ENCODE data around the gene BZW1.

Gene BZW1

DNA sequence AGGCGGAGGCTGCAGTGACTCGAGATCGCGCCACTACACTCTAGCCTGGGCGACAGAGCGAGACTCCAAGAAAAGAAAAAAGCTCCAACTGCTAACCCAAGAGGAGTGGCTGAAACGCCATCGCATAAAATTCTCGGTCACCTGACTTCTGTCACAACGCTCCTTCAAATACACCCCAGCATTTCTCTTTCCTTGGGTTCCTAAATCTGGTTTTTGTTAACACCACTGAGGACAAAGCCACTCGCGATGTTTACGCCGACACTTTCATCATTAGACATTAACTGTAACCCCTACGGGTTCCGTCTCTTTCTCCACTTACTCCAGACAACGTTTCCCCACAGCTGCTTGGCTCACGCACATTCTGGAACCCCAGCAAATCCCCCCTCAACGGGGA, 52.1 kb downstream of the BZW1 start:
- Histone ChIP-seq H3K4me3 (ENCODE audit: low read depth, low read length) (peak overlapping the region; percentile 70), H3K27me3 (ENCODE audit: insufficient read depth, low read depth, severe bottlenecking) (no peaks in the 10 kb centered on the region), H3K27ac (peak overlapping the region; percentile 99), H3K9me3 (ENCODE audit: severe bottlenecking) (no peaks in the 10 kb centered on the region), H3K36me3 (peaks cover 50% of the 10 kb centered on the region)
- TF ChIP-seq, protein P1, sequence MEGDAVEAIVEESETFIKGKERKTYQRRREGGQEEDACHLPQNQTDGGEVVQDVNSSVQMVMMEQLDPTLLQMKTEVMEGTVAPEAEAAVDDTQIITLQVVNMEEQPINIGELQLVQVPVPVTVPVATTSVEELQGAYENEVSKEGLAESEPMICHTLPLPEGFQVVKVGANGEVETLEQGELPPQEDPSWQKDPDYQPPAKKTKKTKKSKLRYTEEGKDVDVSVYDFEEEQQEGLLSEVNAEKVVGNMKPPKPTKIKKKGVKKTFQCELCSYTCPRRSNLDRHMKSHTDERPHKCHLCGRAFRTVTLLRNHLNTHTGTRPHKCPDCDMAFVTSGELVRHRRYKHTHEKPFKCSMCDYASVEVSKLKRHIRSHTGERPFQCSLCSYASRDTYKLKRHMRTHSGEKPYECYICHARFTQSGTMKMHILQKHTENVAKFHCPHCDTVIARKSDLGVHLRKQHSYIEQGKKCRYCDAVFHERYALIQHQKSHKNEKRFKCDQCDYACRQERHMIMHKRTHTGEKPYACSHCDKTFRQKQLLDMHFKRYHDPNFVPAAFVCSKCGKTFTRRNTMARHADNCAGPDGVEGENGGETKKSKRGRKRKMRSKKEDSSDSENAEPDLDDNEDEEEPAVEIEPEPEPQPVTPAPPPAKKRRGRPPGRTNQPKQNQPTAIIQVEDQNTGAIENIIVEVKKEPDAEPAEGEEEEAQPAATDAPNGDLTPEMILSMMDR (IDR thresholded peaks at IDR 0.05; ENCODE audit: low read depth, low read length) = no peak
- no peak for DNase-seq

DNA sequence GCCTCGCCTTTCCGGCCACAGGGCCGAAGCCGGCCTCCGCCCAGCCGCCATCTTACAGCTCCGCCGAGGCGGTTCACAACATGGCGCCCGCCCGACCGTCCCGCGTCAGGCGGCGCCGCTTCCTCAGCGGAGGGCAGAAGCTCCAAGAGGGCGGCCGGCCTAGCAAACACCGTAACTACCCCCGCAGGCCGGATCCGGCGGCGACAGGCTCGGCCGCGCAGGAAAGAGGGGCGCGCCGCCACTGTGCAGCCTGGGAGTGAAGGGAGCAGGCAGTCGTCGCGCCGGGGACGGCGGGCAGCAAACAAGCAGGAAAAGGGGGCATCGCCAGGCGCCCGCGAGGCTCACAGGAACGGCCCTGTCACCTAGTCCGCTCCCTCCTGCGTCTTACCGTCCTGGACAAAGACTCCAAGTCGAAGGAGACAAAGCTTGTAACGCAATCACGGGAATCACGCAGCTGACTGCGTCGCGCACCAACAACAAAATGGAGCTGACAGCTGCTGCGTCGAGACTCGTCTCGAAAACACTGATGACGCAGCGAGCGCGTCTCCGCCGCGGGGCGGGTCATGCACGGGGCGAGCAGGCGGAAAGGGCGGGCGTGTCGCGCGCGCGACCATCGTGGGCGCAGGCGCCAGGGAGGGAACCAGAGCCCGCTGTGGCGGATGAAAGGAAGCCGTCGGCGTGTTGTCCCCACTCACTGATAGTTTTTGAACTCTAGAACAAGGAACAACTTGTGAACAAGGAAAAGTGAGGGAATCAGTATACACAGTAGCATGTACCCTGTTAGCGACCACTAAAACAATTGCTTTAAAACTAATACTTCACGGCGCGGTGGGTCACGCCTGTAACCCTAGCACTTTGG, 52.7 kb downstream of the BZW1 start, which contains the start of gene CLK1:
TSS of gene CLK1 (minus strand) at position 483 of the 859 bp plus-strand sequence. CDS start 2,796 bp downstream, outside the sequence.
- H3K4me3 ChIP-seq (ENCODE audit: low read depth, low read length) = peak within 1 kb of the TSS; percentile 70
- no peaks in the 10 kb centered on the region for H3K27me3 ChIP-seq (ENCODE audit: insufficient read depth, low read depth, severe bottlenecking)
- DNase-seq = peak; percentile 95
- peaks cover 43% of the 10 kb centered on the region for H3K36me3 ChIP-seq
- TF ChIP-seq, protein P1 (IDR thresholded peaks at IDR 0.05; ENCODE audit: low read depth, low read length) = no peak
- no peaks in the 10 kb centered on the region for H3K9me3 ChIP-seq (ENCODE audit: severe bottlenecking)
- H3K27ac ChIP-seq = peak within 1 kb of the TSS; percentile 99

DNA sequence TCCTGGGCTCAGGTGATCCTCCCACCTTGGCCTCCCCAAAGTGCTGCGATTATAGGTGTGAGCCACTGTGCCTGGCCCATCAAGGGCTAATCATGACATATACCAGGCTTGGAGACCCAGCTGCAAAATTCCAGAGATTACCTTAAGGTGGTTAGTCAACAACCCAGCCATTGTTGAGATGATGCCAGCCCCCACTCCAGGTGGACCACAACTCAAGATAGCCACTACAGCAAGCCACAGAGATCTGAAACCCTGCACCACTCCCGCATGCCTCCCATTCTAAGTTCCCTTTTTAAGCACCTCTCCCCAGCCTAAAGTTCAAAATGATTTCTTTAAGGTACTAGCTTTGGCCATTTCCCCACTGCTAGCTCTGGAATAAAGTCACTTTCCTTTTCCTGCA, 57.3 kb downstream of the BZW1 start:
- no peak for DNase-seq
- Histone ChIP-seq H3K36me3 (peaks cover 4% of the 10 kb centered on the region), H3K27me3 (ENCODE audit: insufficient read depth, low read depth, severe bottlenecking) (no peaks in the 10 kb centered on the region), H3K4me3 (ENCODE audit: low read depth, low read length) (no peak overlapping the region), H3K9me3 (ENCODE audit: severe bottlenecking) (no peaks in the 10 kb centered on the region), H3K27ac (no peak overlapping the region)
- TF ChIP-seq, protein P1 (IDR thresholded peaks at IDR 0.05; ENCODE audit: low read depth, low read length) = no peak

DNA sequence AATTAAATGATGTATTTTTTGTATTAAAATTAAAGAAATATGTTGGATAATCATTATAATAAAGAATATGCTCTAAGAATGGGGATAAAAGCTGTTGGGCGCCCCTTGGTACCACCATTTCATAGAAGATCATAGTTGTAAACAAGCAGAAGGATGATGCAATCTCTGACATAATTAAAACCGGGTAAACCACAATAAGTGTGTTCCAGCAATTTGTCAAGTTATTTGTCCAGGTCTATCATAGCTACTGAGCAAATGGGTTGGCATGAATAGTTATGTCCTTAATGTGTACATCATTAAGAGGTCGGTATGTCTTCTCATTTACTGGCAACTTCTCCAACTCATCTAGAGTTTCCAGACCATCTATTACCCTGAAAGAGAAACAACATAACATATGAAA, 59.4 kb downstream of the BZW1 start:
- TF ChIP-seq, protein P1 (IDR thresholded peaks at IDR 0.05; ENCODE audit: low read depth, low read length) = no peak
- Histone ChIP-seq H3K9me3 (ENCODE audit: severe bottlenecking) (no peaks in the 10 kb centered on the region), H3K27ac (no peak overlapping the region), H3K36me3 (peaks cover 12% of the 10 kb centered on the region), H3K4me3 (ENCODE audit: low read depth, low read length) (no peak overlapping the region), H3K27me3 (ENCODE audit: insufficient read depth, low read depth, severe bottlenecking) (no peaks in the 10 kb centered on the region)
- no peak for DNase-seq

DNA sequence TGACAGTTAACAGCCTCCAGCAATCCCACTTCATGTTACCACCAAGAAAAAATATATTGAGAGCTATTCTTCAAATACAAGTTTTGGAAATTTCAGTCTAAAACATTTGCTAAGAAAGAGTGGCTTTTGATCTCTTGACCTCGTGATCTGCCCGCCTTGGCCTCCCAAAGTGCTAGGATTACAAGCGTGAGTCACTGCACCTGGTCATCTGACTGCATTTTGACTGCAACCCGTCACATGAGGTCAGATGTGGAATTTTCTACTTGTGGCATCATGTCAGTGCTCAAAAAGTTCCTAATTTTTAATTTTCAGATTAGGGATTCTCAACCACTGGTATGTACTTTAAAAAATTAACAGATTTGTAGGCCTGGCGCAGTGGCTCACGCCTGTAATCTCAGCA, 61.9 kb downstream of the BZW1 start:
- no peak for DNase-seq
- Histone ChIP-seq H3K27me3 (ENCODE audit: insufficient read depth, low read depth, severe bottlenecking) (no peaks in the 10 kb centered on the region), H3K27ac (no peak overlapping the region), H3K36me3 (peaks cover 19% of the 10 kb centered on the region), H3K4me3 (ENCODE audit: low read depth, low read length) (no peak overlapping the region), H3K9me3 (ENCODE audit: severe bottlenecking) (no peaks in the 10 kb centered on the region)
- TF ChIP-seq, protein P1 (IDR thresholded peaks at IDR 0.05; ENCODE audit: low read depth, low read length) = no peak

All from WERI-Rb-1 (cell line).